Thyroid gland (tissue), 4 donors: ENCODE results near the gene LYVE1. TPM values are rescaled to one million over a fixed set of nuclear protein-coding genes. Genes with fewer than 3 reads are reported as not detected.
A peak's percentile ranks its signal among the peaks of the same experiment; 100 is the strongest.

Experiments used
- DNase-seq, 2 donors: peaks; one replicate each; pipeline ENCODE4 v3.0.0-alpha.2; 2019
- H3K27ac ChIP-seq, 3 donors: fragments of 200-600 bp; sonication (generic); 1 replicate in 2 of 3; 2 replicates in 1 of 3; pipeline ENCODE4 v1.5.1; 2016 to 2019; ENCODE audit warnings: mild to moderate bottlenecking in 1 of 3, moderate library complexity in 1 of 3
- H3K27me3 ChIP-seq: fragments of 200-600 bp; sonication (generic); one replicate; pipeline ENCODE4 v1.5.1; 2019
- H3K36me3 ChIP-seq, 2 donors: fragments of 200-600 bp; sonication (generic); one replicate each; pipeline ENCODE4 v1.5.1; 2016 to 2019
- H3K4me1 ChIP-seq, 2 donors: fragments of 200-600 bp; sonication (generic); one replicate each; pipeline ENCODE4 v1.5.1; 2017 to 2019
- H3K4me3 ChIP-seq, 3 donors: fragments of 200-600 bp; sonication (generic); replicated peaks in 1 of 3; 1 replicate in 2 of 3; 2 replicates in 1 of 3; pipeline ENCODE4 v1.5.1; 2016; ENCODE audit warnings: mild to moderate bottlenecking in 1 of 3
- H3K9me3 ChIP-seq: fragments of 200-600 bp; sonication (generic); one replicate; pipeline ENCODE4 v1.5.1; 2017
- POLR2A ChIP-seq, 2 donors: fragments of 450-650 bp; IDR thresholded peaks; one replicate each; pipeline ENCODE4 v1.6.1; 2017; ENCODE audit warnings: antibody characterized with exemption in 2 of 2, mild to moderate bottlenecking in 2 of 2, moderate library complexity in 1 of 2
- WGBS, 2 donors: methylation state at CpG; one replicate each; pipeline ENCODE4 v1.1.5; 2017; 5-methylcytosine and 5-hydroxymethylcytosine counted together
- intact Hi-C: fragments of 100-400 bp; cut with DNase I; formaldehyde crosslinking; loops from one replicate; pipeline ENCODE4 v1.15.1; 2023
- total RNA-seq, 4 donors: library from RNA; depleted of rRNA; stranded (reverse); fragments of >200 nt; gene quantifications; one replicate each; pipeline ENCODE4 v1.2.3, GENCODE V29; 2016
- TF ChIP-seq, protein P1 (sequence below), 6 experiments: fragments of 200-600 bp in 3 of 6; fragments of 450-650 bp in 3 of 6; sonication (generic) in 3 of 6; IDR thresholded peaks; one replicate each; pipeline ENCODE4 v1.5.1; 2016 to 2019; ENCODE audit warnings: antibody characterized with exemption in 6 of 6, mild to moderate bottlenecking in 2 of 6, inconsistent platforms in 1 of 6, moderate library complexity in 1 of 6

Gene LYVE1
- total RNA-seq, 4 donors from 2014 or later = 27.2 to 185 (median 73.5) TPM

DNA sequence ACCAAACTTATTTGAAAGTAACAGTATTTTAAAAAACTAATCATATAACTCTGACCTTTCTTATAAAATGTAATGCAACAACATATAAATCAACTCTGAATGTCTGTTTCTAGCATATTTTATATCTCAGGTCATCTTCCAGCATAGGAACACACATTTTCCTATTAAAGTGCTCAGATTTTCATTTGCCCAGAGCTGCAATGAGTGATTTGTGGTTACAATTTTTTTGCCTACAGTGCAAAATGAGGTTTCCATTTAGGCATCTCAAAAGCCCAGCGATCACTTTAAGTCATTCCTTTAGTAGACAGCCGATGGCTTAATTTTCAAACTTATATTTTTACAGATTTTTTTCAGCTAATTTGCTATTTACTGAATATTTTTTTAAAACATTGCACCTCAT lies 1.0 kb downstream of the LYVE1 start:
- DNase-seq = no peak
- H3K27me3 ChIP-seq = no peaks in the 10 kb centered on the region

DNA sequence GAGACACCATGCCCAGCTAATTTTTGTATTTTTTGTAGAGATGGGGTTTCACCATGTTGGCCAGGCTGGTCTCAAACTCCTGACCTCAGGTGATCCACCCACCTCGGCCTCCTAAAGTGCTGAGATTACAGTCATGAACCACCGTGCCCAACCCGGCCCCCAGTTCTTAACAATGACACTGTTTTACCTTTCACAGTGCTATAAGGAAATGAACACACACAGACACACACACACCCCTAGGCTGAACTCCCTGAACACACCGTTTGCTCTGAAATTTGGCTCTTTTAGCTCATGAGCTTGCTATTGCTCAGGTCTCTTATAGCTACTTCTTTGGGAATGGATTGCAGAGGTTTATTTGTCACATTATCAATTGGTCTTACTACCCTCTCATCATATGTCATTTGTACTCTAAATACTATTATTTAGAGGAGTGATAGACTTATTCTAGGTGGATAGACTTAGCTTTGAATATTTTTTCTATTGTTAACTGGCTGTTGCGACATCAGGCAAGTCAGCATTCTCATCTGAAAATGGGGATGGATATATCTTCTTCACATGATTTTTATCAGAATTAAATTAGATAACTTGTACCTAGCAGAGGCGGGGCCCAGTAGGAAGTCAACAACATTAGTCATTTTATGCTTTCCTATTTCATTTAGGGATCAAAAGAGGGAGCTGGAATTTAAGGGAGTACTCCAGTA lies 2.1 kb downstream of the LYVE1 start:
- Histone ChIP-seq H3K4me1 (no peaks in the 10 kb centered on the region), H3K4me3 (no peak overlapping the region), H3K9me3 (no peaks in the 10 kb centered on the region), H3K36me3 (no peaks in the 10 kb centered on the region), H3K27ac (peak overlapping the region in 1 of 3 donors; percentile 12), H3K27me3 (no peaks in the 10 kb centered on the region)
- no peak for TF ChIP-seq POLR2A (IDR thresholded peaks at IDR 0.05)
- TF ChIP-seq, protein P1, sequence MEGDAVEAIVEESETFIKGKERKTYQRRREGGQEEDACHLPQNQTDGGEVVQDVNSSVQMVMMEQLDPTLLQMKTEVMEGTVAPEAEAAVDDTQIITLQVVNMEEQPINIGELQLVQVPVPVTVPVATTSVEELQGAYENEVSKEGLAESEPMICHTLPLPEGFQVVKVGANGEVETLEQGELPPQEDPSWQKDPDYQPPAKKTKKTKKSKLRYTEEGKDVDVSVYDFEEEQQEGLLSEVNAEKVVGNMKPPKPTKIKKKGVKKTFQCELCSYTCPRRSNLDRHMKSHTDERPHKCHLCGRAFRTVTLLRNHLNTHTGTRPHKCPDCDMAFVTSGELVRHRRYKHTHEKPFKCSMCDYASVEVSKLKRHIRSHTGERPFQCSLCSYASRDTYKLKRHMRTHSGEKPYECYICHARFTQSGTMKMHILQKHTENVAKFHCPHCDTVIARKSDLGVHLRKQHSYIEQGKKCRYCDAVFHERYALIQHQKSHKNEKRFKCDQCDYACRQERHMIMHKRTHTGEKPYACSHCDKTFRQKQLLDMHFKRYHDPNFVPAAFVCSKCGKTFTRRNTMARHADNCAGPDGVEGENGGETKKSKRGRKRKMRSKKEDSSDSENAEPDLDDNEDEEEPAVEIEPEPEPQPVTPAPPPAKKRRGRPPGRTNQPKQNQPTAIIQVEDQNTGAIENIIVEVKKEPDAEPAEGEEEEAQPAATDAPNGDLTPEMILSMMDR (IDR thresholded peaks at IDR 0.05) = no peak
- intact Hi-C loops = no loop called here
- 79 to 80% methylated on average over 6 of the region's 6 CpGs for WGBS, 2 donors
- no peak for DNase-seq

More for the DNA sequence above, 1.0 kb downstream of the LYVE1 start:
- Histone ChIP-seq H3K27ac (peak overlapping the region in 2 of 3 donors; percentile 15 to 48), H3K9me3 (no peaks in the 10 kb centered on the region), H3K36me3 (no peaks in the 10 kb centered on the region), H3K4me1 (no peaks in the 10 kb centered on the region), H3K4me3 (no peak overlapping the region)
- no peak for TF ChIP-seq POLR2A (IDR thresholded peaks at IDR 0.05)
- TF ChIP-seq, protein P1 (IDR thresholded peaks at IDR 0.05) = no peak
- intact Hi-C loops = no loop called here
- 91% methylated on average over 2 of the region's 2 CpGs for WGBS, 2 donors

DNA sequence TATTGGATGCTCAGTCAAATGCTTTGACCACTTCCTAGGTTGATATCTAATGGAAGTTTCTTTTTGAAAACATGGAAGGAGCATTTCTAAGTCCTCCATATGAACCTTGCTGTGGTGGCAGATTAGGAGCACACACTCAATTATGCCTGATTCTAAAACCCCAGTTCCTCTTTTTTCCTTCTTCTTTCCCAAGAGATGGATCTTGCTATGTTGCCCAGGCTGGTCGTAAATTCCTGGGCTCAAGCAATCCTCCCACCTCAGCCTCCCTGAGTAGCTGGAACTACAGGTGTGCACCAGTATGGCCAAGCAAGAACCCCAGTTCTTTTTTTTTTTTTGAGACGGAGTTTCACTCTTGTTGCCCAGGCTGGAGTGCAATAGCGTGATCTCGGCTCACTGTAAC lies 3.0 kb downstream of the LYVE1 start:
- intact Hi-C loops = no loop called here
- Histone ChIP-seq H3K4me3 (no peak overlapping the region), H3K4me1 (no peaks in the 10 kb centered on the region), H3K27ac (no peak overlapping the region), H3K9me3 (no peaks in the 10 kb centered on the region), H3K36me3 (no peaks in the 10 kb centered on the region), H3K27me3 (no peaks in the 10 kb centered on the region)
- DNase-seq = no peak
- WGBS, 2 donors = 94 to 98% methylated on average over 4 of the region's 4 CpGs
- TF ChIP-seq, protein P1 (IDR thresholded peaks at IDR 0.05) = no peak
- no peak for TF ChIP-seq POLR2A (IDR thresholded peaks at IDR 0.05)

DNA sequence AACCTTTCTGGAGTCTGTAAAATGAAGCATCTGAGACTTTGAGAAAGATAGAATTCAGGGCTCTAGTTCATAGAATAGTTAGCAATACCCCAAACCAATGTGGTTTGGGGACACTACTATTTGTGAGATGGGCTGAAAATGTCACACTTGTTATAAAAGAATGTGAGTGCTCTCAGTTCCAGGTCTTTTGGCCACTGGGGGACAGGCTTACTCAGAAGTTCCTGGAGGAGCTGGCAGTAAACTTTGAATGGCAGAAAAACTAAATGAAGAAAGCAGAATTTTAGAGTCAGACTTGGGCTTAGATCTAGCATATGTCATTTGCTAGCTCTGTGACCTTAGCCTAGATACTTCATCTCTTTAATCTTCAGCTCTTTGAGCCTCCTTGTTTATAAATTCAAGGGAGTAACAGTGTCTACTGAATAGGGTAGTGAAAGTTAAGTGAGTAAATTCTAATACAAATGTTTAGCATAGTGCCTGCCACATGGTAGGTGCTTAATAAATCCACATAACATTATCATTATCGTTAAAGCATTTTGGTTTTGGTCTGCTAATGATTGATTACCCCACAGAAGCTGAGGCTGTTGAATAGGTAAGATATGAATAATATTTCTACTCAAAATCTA lies 3.7 kb downstream of the LYVE1 start:
- no peak overlapping the region for H3K27ac ChIP-seq
- intact Hi-C loops = no loop called here
- no peaks in the 10 kb centered on the region for H3K9me3 ChIP-seq
- WGBS, 2 donors = 83 to 84% methylated on average over 1 of the region's 1 CpG
- no peaks in the 10 kb centered on the region for H3K36me3 ChIP-seq
- no peak for DNase-seq
- H3K27me3 ChIP-seq = no peaks in the 10 kb centered on the region
- TF ChIP-seq, protein P1 (IDR thresholded peaks at IDR 0.05) = peak in 1 of 6 experiments; percentile 24
- TF ChIP-seq POLR2A (IDR thresholded peaks at IDR 0.05) = no peak
- H3K4me1 ChIP-seq = no peaks in the 10 kb centered on the region
- H3K4me3 ChIP-seq = no peak overlapping the region

DNA sequence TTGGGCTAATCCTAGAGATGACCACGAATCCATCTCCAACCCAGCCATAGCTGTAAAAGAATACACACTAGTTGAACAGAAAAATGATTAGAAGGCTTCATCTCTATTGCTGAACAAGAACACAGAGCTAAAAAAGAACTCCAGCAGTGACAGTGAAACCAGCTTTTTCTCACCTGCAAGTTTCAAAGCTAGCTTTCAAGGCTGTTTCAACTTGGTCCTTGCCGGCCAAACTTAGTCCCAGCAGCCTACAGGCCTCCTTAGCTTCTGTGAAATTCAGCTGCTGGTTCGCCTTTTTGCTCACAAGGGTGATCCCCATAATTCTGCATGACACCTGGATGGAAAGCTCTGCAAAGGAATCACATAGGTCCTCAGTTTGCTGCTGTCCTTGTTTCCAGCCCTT lies 4.4 kb downstream of the LYVE1 start:
- no peaks in the 10 kb centered on the region for H3K36me3 ChIP-seq
- no peak for DNase-seq
- intact Hi-C loops = no loop called here
- TF ChIP-seq, protein P1 (IDR thresholded peaks at IDR 0.05) = no peak
- TF ChIP-seq POLR2A (IDR thresholded peaks at IDR 0.05) = no peak
- no peak overlapping the region for H3K4me3 ChIP-seq
- H3K27me3 ChIP-seq = no peaks in the 10 kb centered on the region
- WGBS, 2 donors = 79 to 86% methylated on average over 3 of the region's 3 CpGs
- no peak overlapping the region for H3K27ac ChIP-seq
- H3K4me1 ChIP-seq = no peaks in the 10 kb centered on the region
- no peaks in the 10 kb centered on the region for H3K9me3 ChIP-seq
